ENCODE data around the gene KANTR. TPM values are rescaled to one million over a fixed set of nuclear protein-coding genes. Genes with fewer than 3 reads are reported as not detected.

Gene KANTR
- total and polyA plus RNA-seq, 2 of the 4 experiments (the other 2 are of a cell fraction), result 1.6 to 6.3 TPM

- Histone ChIP-seq H3K36me3 (ENCODE audit: control insufficient read depth, insufficient read depth, low read length) (no peaks in the 10 kb centered on the region), H2BK15ac (ENCODE audit: low read depth, low read length) (no peak overlapping the region), H2BK120ac (ENCODE audit: low read depth, low read length) (no peak overlapping the region), H2AK5ac (ENCODE audit: low read depth, low read length) (no peak overlapping the region), H3K27ac (ENCODE audit: insufficient read depth, low read length) (no peak overlapping the region), H3K23ac (ENCODE audit: low read depth, low read length) (no peak overlapping the region), H3K14ac (replicated peaks; ENCODE audit: low read depth, low read length) (no peak overlapping the region), H3K4me1 (ENCODE audit: control insufficient read depth, insufficient read depth, low read length) (no peaks in the 10 kb centered on the region), H3K18ac (ENCODE audit: low read depth, low read length) (no peak overlapping the region), H2BK20ac (ENCODE audit: low read depth, low read length) (no peak overlapping the region), H3K9me1 (ENCODE audit: insufficient read depth, low read length) (no peaks in the 10 kb centered on the region; the same call in 1 of the 2 replicates), H4K20me1 (ENCODE audit: insufficient read depth, low read length) (no peaks in the 10 kb centered on the region), H3K27me3 (ENCODE audit: control insufficient read depth, insufficient read depth, low read length) (peaks cover 11% of the 10 kb centered on the region), H3K56ac (ENCODE audit: extremely low read depth, insufficient read depth, low read length) (no peak overlapping the region), H4K8ac (ENCODE audit: low read depth in 2 of 2, low read length in 2 of 2) (no peak overlapping the region), H4K91ac (ENCODE audit: insufficient read depth, low read depth, low read length) (no peak overlapping the region), H3K9me3 (ENCODE audit: control insufficient read depth, insufficient read depth, low read length) (no peaks in the 10 kb centered on the region), H3K4ac (ENCODE audit: low read depth, low read length) (no peak overlapping the region), H4K5ac (ENCODE audit: low read depth, low read length) (no peak overlapping the region), H3K9ac (ENCODE audit: low read depth, low read length) (no peak overlapping the region), H3K4me2 (ENCODE audit: low read depth, low read length) (no peak overlapping the region), H3K4me3 (ENCODE audit: insufficient read depth, low read depth, low read length) (no peak overlapping the region), H3K79me1 (ENCODE audit: low read depth in 1 of 2, low read length in 2 of 2) (no peaks in the 10 kb centered on the region), H2AK9ac (replicated peaks; ENCODE audit: low read depth, low read length, poor library complexity) (no peak overlapping the region), H2BK5ac (ENCODE audit: low read depth, low read length, poor library complexity, severe bottlenecking) (no peak overlapping the region), H2AFZ (replicated peaks; ENCODE audit: low read length, poor library complexity) (no peak overlapping the region)
- ChIA-PET CTCF (no interaction called here), POLR2A (ENCODE audit: unreplicated experiment) (no interaction called here)
- no TSS peak for BruUV-seq (replicated peaks)
- TF ChIP-seq MAFK (IDR thresholded peaks at IDR 0.05; ENCODE audit: low read depth, low read length) (no peak), MAZ (IDR thresholded peaks at IDR 0.05; ENCODE audit: borderline replicate concordance, low read depth, low read length) (no peak), NFE2L2 (IDR thresholded peaks at IDR 0.05; ENCODE audit: low read depth, low read length) (no peak), CHD1 (IDR thresholded peaks at IDR 0.05; ENCODE audit: low read depth, low read length) (no peak), BHLHE40 (IDR thresholded peaks at IDR 0.05; ENCODE audit: low read depth, low read length) (no peak), MXI1 (IDR thresholded peaks at IDR 0.05; ENCODE audit: borderline replicate concordance, low read depth, low read length) (no peak)
- dilution Hi-C loops (cut with HindIII; ENCODE audit: low sequenced_read_pairs, unreplicated experiment), result no loop called here
- intact Hi-C loops (cut with micrococcal nuclease), result no loop called here
- WGBS, 2 experiments (ENCODE audit: extremely low coverage in 2 of 2, insufficient read length in 1 of 2), result no CpG with 5 or more reads among the region's 3 CpGs
- ATAC-seq (ENCODE audit: low read depth) (no peak), DNase-seq (no peak)
- in situ Hi-C loops (cut with MboI; ENCODE audit: low sequenced_read_pairs), result no loop called here
Observed at GRCh38 chrX:53166103-53166502, 72.2 kb downstream of the KANTR start.
